Raji (cell line): Measurements from ENCODE around the gene FAM98B.

Source experiments
- POLR2A ChIP-seq: IDR thresholded peaks from 2 replicates; pipeline ENCODE4 v1.6.1; 2011; ENCODE audit warnings: low read depth, low read length, control low read depth; ENCODE audit not compliant: insufficient read depth

The FAM98B gene

DNA sequence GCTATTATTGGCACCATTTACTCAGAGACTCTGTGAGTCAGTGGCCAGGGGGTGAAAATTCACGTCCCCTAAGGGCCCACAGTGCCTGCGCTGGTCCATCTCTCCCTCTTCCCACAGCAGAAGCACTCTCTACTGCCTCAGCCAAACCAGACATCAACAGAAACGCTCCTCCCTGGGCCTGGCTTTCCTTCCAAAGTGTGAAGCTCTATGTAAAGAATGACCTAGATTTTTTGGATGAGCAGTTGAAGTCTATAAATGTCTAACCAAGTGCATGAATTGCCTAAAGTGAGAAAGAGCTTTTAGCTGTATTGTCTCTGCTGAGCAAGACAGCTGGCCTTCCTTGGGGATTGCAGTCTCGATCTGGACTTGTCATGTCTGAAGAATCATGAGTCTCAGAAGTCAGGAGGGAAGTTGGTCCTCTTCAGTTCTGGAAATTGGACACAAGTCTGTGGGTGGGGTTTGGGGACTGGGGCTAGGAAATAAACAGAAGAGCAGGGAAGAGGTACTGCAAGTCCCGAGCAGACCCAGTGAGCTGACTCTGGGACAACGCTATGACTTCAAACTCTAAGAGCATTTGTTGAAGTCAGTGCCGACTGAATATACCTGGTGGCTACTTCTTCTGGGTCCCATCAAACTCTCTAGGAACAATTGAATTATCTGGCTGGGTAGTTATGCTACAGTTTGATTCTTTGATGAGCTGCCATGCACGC, 81.7 kb downstream of the FAM98B start:
- TF ChIP-seq POLR2A, result no peak

DNA sequence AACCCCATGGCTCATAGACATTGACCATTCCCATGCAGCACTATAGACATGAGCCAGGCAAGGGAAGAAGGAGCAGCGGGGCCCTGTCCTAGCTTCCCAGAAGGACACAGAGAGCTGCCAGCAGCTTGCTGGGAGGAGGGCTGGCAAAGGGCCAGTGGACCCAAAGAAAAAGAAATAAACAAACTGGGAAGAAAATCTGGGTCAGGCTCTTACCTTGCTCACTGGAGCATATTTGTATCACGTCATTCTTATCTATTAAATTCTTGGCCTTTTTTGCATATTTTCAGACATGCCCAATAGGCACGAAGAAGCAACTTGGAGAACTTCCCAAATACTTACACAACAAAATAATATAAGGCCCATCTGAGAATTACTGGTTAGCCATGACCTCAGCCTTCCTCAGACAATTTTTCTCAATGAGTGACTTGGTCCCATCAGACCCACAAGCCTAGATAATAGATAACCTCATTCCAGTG, 82.3 kb downstream of the FAM98B start:
- TF ChIP-seq POLR2A, result no peak
